Lower leg skin (tissue), 4 donors: ENCODE data around the gene KDM4D. TPM values are rescaled to one million over a fixed set of nuclear protein-coding genes. Genes with fewer than 3 reads are reported as not detected.
"Not testable (repeated sequence)": the region's sequence is repeated elsewhere in the genome, so short reads cannot be mapped to it uniquely, and the experiment has no call there.

ENCODE experiments used
- DNase-seq, 2 donors: peaks; one replicate each; pipeline ENCODE4 v3.0.0-alpha.2; 2019; ENCODE audit warnings: low spot score in 2 of 2
- H3K4me3 ChIP-seq: fragments of 200-600 bp; sonication (generic); 2 replicates; pipeline ENCODE4 v1.5.1; 2017; ENCODE audit warnings: mild to moderate bottlenecking, low read depth; ENCODE audit not compliant: poor library complexity, severe bottlenecking
- POLR2A ChIP-seq, 2 donors: fragments of 450-650 bp; IDR thresholded peaks; one replicate each; pipeline ENCODE4 v1.6.1; 2016 to 2017; ENCODE audit warnings: antibody characterized with exemption in 2 of 2, mild to moderate bottlenecking in 1 of 2, moderate library complexity in 1 of 2
- WGBS, 2 donors: methylation state at CpG; one replicate each; pipeline ENCODE4 v1.1.5; 2018; 5-methylcytosine and 5-hydroxymethylcytosine counted together
- intact Hi-C: fragments of 100-400 bp; cut with DNase I; formaldehyde crosslinking; loops from one replicate; pipeline ENCODE4 v1.15.0; 2023; ENCODE audit warnings: low total_unique reads
- total RNA-seq, 4 donors: library from RNA; depleted of rRNA; stranded (reverse); fragments of >200 nt; gene quantifications; one replicate each; pipeline ENCODE4 v1.1.0, GENCODE V29; 2016
- TF ChIP-seq, protein P1 (sequence below), 3 donors: fragments of 450-650 bp; IDR thresholded peaks; one replicate each; pipeline ENCODE4 v1.5.1; 2016; ENCODE audit warnings: antibody characterized with exemption in 3 of 3, mild to moderate bottlenecking in 3 of 3, moderate library complexity in 2 of 3

The KDM4D gene
- total RNA-seq, 4 donors from 2014 or later: 0.94 to 1.1 (median 1.0) TPM

DNA sequence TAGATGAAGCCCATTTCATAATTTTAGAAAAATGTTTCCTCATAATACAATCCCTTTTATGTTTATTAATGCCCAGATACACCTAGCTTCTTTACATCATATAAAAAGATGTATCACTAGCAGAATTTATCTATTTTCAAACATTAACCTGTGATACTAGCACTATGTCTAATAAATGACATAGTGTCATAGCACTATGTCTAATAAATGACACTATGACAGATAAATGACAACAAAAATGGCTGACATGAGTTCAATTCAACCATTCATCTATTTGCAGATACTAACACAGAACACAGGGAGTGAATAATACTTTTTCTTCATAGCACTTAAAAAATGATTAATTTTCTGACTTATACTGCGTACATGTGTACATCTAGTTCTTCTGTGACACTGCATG lies 32.1 kb downstream of the KDM4D start:
- no peak overlapping the region for H3K4me3 ChIP-seq
- no peak for DNase-seq
- TF ChIP-seq, protein P1, sequence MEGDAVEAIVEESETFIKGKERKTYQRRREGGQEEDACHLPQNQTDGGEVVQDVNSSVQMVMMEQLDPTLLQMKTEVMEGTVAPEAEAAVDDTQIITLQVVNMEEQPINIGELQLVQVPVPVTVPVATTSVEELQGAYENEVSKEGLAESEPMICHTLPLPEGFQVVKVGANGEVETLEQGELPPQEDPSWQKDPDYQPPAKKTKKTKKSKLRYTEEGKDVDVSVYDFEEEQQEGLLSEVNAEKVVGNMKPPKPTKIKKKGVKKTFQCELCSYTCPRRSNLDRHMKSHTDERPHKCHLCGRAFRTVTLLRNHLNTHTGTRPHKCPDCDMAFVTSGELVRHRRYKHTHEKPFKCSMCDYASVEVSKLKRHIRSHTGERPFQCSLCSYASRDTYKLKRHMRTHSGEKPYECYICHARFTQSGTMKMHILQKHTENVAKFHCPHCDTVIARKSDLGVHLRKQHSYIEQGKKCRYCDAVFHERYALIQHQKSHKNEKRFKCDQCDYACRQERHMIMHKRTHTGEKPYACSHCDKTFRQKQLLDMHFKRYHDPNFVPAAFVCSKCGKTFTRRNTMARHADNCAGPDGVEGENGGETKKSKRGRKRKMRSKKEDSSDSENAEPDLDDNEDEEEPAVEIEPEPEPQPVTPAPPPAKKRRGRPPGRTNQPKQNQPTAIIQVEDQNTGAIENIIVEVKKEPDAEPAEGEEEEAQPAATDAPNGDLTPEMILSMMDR (IDR thresholded peaks at IDR 0.05): no peak
- TF ChIP-seq POLR2A (IDR thresholded peaks at IDR 0.05): no peak
- WGBS, 2 donors: 89 to 95% methylated on average over 1 of the region's 1 CpG
- intact Hi-C loops: no loop called here

- H3K4me3 ChIP-seq: no peak overlapping the region
- TF ChIP-seq, protein P1 (IDR thresholded peaks at IDR 0.05): no peak
- TF ChIP-seq POLR2A (IDR thresholded peaks at IDR 0.05): no peak
- intact Hi-C loops: no loop called here
- no peak for DNase-seq
Measured at GRCh38 chr11:95011376-95011775, 37.9 kb downstream of the KDM4D start.

DNA sequence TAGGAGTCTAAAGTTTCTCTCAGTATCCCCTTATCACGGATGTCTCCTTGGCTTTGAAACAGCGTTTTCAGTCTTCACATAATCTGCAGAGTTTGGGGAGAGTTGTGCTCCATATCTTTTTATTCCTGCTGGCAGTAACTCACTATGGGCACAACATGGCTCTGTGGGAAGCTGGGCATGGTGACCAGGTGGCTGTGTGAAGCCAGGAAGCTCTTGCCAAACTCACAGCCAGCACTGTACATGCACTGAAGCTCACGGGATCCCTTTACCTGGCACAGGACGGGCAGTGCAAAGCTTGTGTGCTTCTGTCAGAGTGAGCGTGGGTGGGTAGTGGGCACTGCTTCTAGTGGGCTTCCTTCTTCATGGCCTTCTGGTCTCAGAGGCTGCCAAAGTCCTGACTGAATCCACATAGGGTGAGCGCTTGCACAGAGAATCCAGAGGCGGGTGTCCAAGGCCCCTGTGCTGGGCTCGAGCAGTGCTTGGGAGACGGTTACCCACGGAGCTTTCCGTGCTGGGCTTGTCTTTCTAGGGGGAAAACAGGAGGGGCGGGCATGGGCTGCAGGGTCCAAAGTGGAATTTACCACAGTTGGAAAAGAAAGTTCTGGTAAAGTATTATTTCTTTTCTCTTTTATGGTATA lies 40.8 kb downstream of the KDM4D start:
- no peak overlapping the region for H3K4me3 ChIP-seq
- 86 to 90% methylated on average over 11 to 12 of the region's 12 CpGs for WGBS, 2 donors
- intact Hi-C loops: no loop called here
- no peak for DNase-seq
- TF ChIP-seq POLR2A (IDR thresholded peaks at IDR 0.05): no peak
- TF ChIP-seq, protein P1 (IDR thresholded peaks at IDR 0.05): no peak

DNA sequence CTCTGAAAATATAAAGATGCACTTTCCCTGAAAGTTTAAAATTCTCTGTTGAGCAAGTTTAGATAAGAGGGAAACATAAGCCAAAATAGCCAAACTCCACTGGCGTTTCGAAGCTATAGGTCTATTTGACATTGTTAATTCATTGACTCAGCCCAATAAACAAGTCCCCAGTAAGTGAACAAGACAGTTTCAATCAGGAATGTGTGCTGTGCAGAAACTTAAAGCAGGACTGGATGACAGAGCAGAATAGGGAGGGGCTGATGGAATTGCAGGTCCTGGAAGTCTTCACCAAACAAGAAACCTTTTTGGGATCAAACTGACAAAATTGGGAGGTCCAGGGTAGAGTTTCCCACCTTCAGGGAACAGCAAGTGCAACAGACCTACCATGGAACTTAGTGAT lies 42.6 kb downstream of the KDM4D start:
- intact Hi-C loops: no loop called here
- WGBS, 2 donors: 73 to 81% methylated on average over 2 of the region's 2 CpGs

DNA sequence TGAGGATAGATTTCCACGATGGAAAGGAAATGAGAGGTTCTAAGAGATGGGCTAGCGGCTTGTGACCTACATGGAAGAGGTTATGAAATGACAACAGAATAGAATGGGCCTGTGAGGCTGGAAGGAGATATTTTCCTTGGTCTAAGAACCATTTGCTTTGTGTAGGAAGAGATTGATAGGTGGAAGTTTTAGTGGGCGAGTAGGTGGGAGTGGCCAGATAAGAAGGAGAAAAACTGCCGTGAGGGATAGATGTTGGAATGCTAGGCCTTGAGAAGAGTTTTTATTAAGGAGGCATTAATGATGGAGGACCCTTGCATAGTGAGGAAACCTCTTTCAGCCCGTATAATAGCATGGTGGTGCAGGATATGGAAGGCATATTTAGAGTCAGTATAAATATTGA lies 48.0 kb downstream of the KDM4D start:
- 87 to 91% methylated on average over 5 of the region's 5 CpGs for WGBS, 2 donors
- DNase-seq, H3K4me3 ChIP-seq, intact Hi-C loops: not testable (repeated sequence)

More for the DNA sequence above, 42.6 kb downstream of the KDM4D start:
- TF ChIP-seq, protein P1 (IDR thresholded peaks at IDR 0.05): no peak
- no peak for TF ChIP-seq POLR2A (IDR thresholded peaks at IDR 0.05)
- DNase-seq: no peak
- no peak overlapping the region for H3K4me3 ChIP-seq

DNA sequence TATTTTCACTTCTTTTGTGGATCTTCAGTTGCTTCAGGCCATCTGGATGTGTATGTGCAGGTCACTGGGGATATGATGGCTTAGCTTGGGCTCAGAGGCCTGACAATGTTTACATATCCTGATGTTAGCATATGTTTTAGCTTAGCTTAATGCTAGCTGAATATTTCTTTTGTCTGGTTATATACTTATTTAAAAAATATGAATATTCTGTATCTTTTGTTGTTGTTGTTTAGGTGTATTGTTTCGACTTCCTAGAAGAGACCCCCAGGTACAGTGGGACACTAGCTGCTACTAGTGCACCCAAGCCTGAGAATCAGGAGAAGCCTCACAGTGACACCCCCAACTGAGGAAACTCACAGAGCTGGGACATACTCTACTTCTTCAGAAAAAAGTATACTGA lies 51.4 kb downstream of the KDM4D start, which contains the start of gene KDM4E:
KDM4E (plus strand) TSS at position 301 of the 400 bp plus-strand sequence. CDS start 300 bp downstream, outside the sequence.
- WGBS, 2 donors: 96% methylated on average over 1 of the region's 1 CpG
- TF ChIP-seq, protein P1 (IDR thresholded peaks at IDR 0.05): no peak
- no peak for TF ChIP-seq POLR2A (IDR thresholded peaks at IDR 0.05)
- intact Hi-C loops: no loop called here

DNA sequence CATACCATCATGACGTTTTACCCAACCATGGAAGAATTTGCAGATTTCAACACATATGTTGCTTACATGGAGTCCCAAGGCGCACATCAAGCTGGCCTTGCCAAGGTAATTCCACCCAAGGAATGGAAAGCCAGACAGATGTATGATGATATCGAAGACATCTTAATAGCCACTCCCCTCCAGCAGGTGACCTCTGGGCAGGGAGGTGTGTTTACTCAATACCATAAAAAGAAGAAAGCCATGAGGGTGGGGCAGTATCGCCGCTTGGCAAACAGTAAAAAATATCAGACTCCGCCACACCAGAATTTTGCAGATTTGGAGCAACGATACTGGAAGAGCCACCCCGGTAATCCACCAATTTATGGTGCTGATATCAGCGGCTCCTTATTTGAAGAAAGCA lies 52.1 kb downstream of the KDM4D start:
- WGBS, 2 donors: 80 to 89% methylated on average over 8 of the region's 9 CpGs
- intact Hi-C loops, H3K4me3 ChIP-seq, DNase-seq: not testable (repeated sequence)

More for the DNA sequence above, 51.4 kb downstream of the KDM4D start, which contains the start of gene KDM4E:
- no peak for DNase-seq
- no peak within 1 kb of the TSS for H3K4me3 ChIP-seq
